ENCODE measurements around the gene C1QTNF7.

DNA sequence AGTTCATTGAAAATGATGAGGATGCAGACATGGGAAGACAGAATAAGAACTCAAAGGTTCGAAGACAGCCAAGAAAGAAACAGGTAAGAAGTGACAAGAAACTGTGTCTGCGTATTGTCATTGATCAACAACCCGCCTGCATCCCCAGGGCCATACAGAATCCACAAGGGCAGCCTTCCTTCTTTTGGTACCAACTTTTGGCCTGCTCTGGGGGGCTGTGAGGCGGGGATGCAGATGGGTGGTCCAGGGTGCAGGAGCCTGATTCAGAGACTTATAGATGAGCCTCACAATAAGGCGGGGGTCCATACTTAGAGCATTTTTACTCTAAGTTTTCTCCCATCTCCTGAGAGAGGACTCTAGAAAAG, 50.9 kb downstream of the C1QTNF7 start:
- no peak for TF ChIP-seq SRF (IDR thresholded peaks at IDR 0.05; ENCODE audit: low read depth)
- TF ChIP-seq CTCF (IDR thresholded peaks at IDR 0.05 in 2 of 3, conservative IDR thresholded peaks at IDR 0.05 in 1 of 3; ENCODE audit: borderline replicate concordance in 1 of 3, insufficient read depth in 1 of 3, low read depth in 2 of 3, low read length in 2 of 3): no peak
- no peak for TF ChIP-seq EZH2phosphoT487 (IDR thresholded peaks at IDR 0.05; ENCODE audit: borderline replicate concordance)
